ENCODE measurements around the gene STK24. TPM values are rescaled to one million over a fixed set of nuclear protein-coding genes. Genes with fewer than 3 reads are reported as not detected.

The STK24 gene
- total RNA-seq: 35.4 and 58.0 TPM in 2 replicates

GRCh38 chr13:98576963-98577835, at the start of gene STK24:
Gene STK24 (minus strand): TSS chr13:98577107. CDS start chr13:98576786, 321 bp downstream.

Other genes with a start within 250 kb of the STK24 start
- gene SLC15A1, start 175.6 kb upstream of the STK24 start, total RNA-seq: not detected in 2 replicates

Data from dermis lymphatic vessel endothelial cell (primary cell).